Right lobe of liver (tissue), 6 donors: ENCODE results near the gene MRPL54. TPM values are rescaled to one million over a fixed set of nuclear protein-coding genes. Genes with fewer than 3 reads are reported as not detected.
"Not testable (repeated sequence)": the region's sequence is repeated elsewhere in the genome, so short reads cannot be mapped to it uniquely, and the experiment has no call there.

Experiments used
- ATAC-seq, 4 donors: fragments of 200-7000 bp; cut with Tn5 transposase; one replicate each; pipeline ENCODE4 v1.9.1; 2020; ENCODE audit warnings: mild to moderate bottlenecking in 4 of 4, moderate library complexity in 4 of 4
- DNase-seq, 3 donors: peaks; one replicate each; pipeline ENCODE4 v3.0.0-alpha.2; 2020
- H3K27ac ChIP-seq, 3 donors: fragments of 200-600 bp; one replicate each; pipeline ENCODE4 v1.8.0; 2022
- H3K27me3 ChIP-seq, 2 donors: fragments of 200-600 bp; one replicate each; pipeline ENCODE4 v1.8.0; 2022
- H3K36me3 ChIP-seq, 4 donors: fragments of 200-600 bp; sonication (generic) in 1 of 4; one replicate each; pipeline versions ENCODE4 v1.5.1 to v1.8.0; 2017 to 2022; ENCODE audit warnings: control low read depth in 1 of 4
- H3K4me1 ChIP-seq, 4 donors: fragments of 200-600 bp; sonication (generic) in 1 of 4; one replicate each; pipeline versions ENCODE4 v1.5.1 to v1.8.0; 2017 to 2022; ENCODE audit warnings: control low read depth in 1 of 4
- H3K4me3 ChIP-seq, 3 donors: fragments of 200-600 bp; one replicate each; pipeline ENCODE4 v1.8.0; 2022
- H3K9me3 ChIP-seq, 4 donors: fragments of 200-600 bp; sonication (generic) in 1 of 4; one replicate each; pipeline versions ENCODE4 v1.5.1 to v1.8.0; 2017 to 2022; ENCODE audit warnings: control low read depth in 1 of 4
- CTCF ChIP-seq, 4 donors: fragments of 200-600 bp in 3 of 4; fragments of 450-650 bp in 1 of 4; IDR thresholded peaks; one replicate each; pipeline versions ENCODE4 v1.5.1 to v1.8.0; 2016 to 2022; ENCODE audit warnings: antibody characterized with exemption in 4 of 4, mild to moderate bottlenecking in 2 of 4
- POLR2A ChIP-seq: fragments of 450-650 bp; IDR thresholded peaks from one replicate; pipeline ENCODE4 v1.6.1; 2017; ENCODE audit warnings: antibody characterized with exemption, mild to moderate bottlenecking
- WGBS: methylation state at CpG from one replicate; pipeline ENCODE4 v1.1.6; 2018; ENCODE audit warnings: low coverage, low lambda C conversion rate; ENCODE audit not compliant: insufficient coverage; ENCODE audit errors: missing lambda C conversion rate; 5-methylcytosine and 5-hydroxymethylcytosine counted together
- intact Hi-C, 2 donors: fragments of 100-400 bp; cut with DNase I; formaldehyde crosslinking; loops; one replicate each; pipeline versions ENCODE4 v1.11.2 to v1.14.1; 2022
- total RNA-seq, 6 experiments: library from RNA; depleted of rRNA in 2 of 6; stranded (reverse); fragments of >200 nt in 2 of 6; fragmentation: NEBNext Ultra II Directional in 3 of 6; extraction: Animal tissue kit (Norgen Biotek cat#: 25700) in 3 of 6; gene quantifications; one replicate each; pipeline versions ENCODE4 v1.1.0 to v1.2.4, GENCODE V29; 2016 to 2023
- donor health status: DM: no; HTN: yes; CAD: no.
- donor health status: DM: no; HTN: no; CAD: no.
- donor health status: DM: no; HTN: no; CAD: no.
- donor health status: DM: no; HTN: yes; CAD: no.
- donor health status: DM: no; HTN: yes; CAD: no.

Gene MRPL54
- total RNA-seq, 6 experiments from 2014 or later = 52.5 to 81.2 (median 61.9) TPM

GRCh38 chr19:3752492-3752891 lies 10.0 kb upstream of the MRPL54 start:
- Histone ChIP-seq H3K4me1 (no peaks in the 10 kb centered on the region), H3K9me3 (no peaks in the 10 kb centered on the region), H3K27ac (no peak overlapping the region), H3K4me3 (no peak overlapping the region), H3K36me3 (peaks cover 0 to 33% (median 1%) of the 10 kb centered on the region in 4 donors), H3K27me3 (no peaks in the 10 kb centered on the region)
- WGBS = no CpG with 5 or more reads among the region's 25 CpGs
- DNase-seq = no peak
- intact Hi-C loops = no loop called here
- TF ChIP-seq POLR2A (no peak), CTCF (IDR thresholded peaks at IDR 0.05) (no peak)
- ATAC-seq = peak in 1 of 4 donors; percentile 5

GRCh38 chr19:3753631-3754410 lies 8.7 kb upstream of the MRPL54 start:
- peaks cover 0 to 41% (median 1%) of the 10 kb centered on the region in 4 donors for H3K36me3 ChIP-seq
- peak in 1 of 4 donors; percentile 13 for ATAC-seq
- H3K27ac ChIP-seq = no peak overlapping the region

GRCh38 chr19:3757705-3758104 lies 4.8 kb upstream of the MRPL54 start:
- H3K9me3 ChIP-seq, H3K4me3 ChIP-seq, ATAC-seq, H3K27me3 ChIP-seq, DNase-seq, intact Hi-C loops, H3K27ac ChIP-seq: not testable (repeated sequence)
- H3K4me1 ChIP-seq = peaks cover 0 to 16% (median 7%) of the 10 kb centered on the region in 4 donors
- H3K36me3 ChIP-seq = peaks cover 0 to 21% (median 0%) of the 10 kb centered on the region in 4 donors
- 91% methylated on average over 7 of the region's 7 CpGs for WGBS

More at GRCh38 chr19:3753631-3754410, 8.7 kb upstream of the MRPL54 start:
- 97% methylated on average over 10 of the region's 51 CpGs for WGBS
- Histone ChIP-seq H3K27me3 (no peaks in the 10 kb centered on the region), H3K4me1 (no peaks in the 10 kb centered on the region), H3K9me3 (no peaks in the 10 kb centered on the region), H3K4me3 (no peak overlapping the region)
- TF ChIP-seq POLR2A (no peak), CTCF (IDR thresholded peaks at IDR 0.05) (no peak)
- DNase-seq = no peak
- intact Hi-C loops = no loop called here

GRCh38 chr19:3758297-3758696 lies 4.2 kb upstream of the MRPL54 start:
- H3K27ac ChIP-seq, ATAC-seq, H3K4me3 ChIP-seq, intact Hi-C loops, H3K9me3 ChIP-seq, DNase-seq, H3K27me3 ChIP-seq: not testable (repeated sequence)
- 96% methylated on average over 10 of the region's 13 CpGs for WGBS
- peaks cover 0 to 17% (median 0%) of the 10 kb centered on the region in 4 donors for H3K36me3 ChIP-seq
- peaks cover 0 to 19% (median 8%) of the 10 kb centered on the region in 4 donors for H3K4me1 ChIP-seq

- no peak for ATAC-seq
- Histone ChIP-seq H3K27ac (no peak overlapping the region), H3K9me3 (no peaks in the 10 kb centered on the region), H3K4me3 (no peak overlapping the region), H3K36me3 (peaks cover 0 to 13% (median 0%) of the 10 kb centered on the region in 4 donors), H3K27me3 (no peaks in the 10 kb centered on the region), H3K4me1 (peaks cover 0 to 23% (median 9%) of the 10 kb centered on the region in 4 donors)
- 80% methylated on average over 2 of the region's 19 CpGs for WGBS
- TF ChIP-seq POLR2A (no peak), CTCF (IDR thresholded peaks at IDR 0.05) (no peak)
- intact Hi-C loops = no loop called here
- no peak for DNase-seq
Observed at GRCh38 chr19:3759482-3760254, 2.8 kb upstream of the MRPL54 start.
